Prostate gland (tissue), 2 donors: Measurements from ENCODE around the gene SSBP3.

Source experiments
- CTCF ChIP-seq, 4 experiments: fragments of 200-600 bp in 2 of 4; fragments of 450-650 bp in 2 of 4; sonication (generic) in 2 of 4; IDR thresholded peaks; 1 replicate in 3 of 4; 2 replicates in 1 of 4; pipeline ENCODE4 v1.5.1; 2016 to 2019; ENCODE audit warnings: antibody characterized with exemption in 4 of 4, mild to moderate bottlenecking in 2 of 4, moderate library complexity in 2 of 4
- POLR2A ChIP-seq: fragments of 450-650 bp; IDR thresholded peaks from one replicate; pipeline ENCODE4 v1.6.1; 2016; ENCODE audit warnings: antibody characterized with exemption, mild to moderate bottlenecking

GRCh38 chr1:54345116-54345515 is 61.1 kb downstream of the SSBP3 start:
- no peak for TF ChIP-seq CTCF (IDR thresholded peaks at IDR 0.05)
- TF ChIP-seq POLR2A = no peak
